H1 (cell line): ENCODE results near the gene SLC15A3. TPM values are rescaled to one million over a fixed set of nuclear protein-coding genes. Genes with fewer than 3 reads are reported as not detected.

Experiments used
- CTCF ChIA-PET: fragments of 300-600 bp; sonication (Branson Sonifier 250); formaldehyde crosslinking; loops from one replicate; lab custom pipeline; 2021; ENCODE audit not compliant: partially characterized antibody; lab: Charles Lee
- POLR2A ChIA-PET: fragments of 300-600 bp; sonication (Branson Sonifier 250); formaldehyde crosslinking; loops from one replicate; lab custom pipeline; 2021; ENCODE audit warnings: inconsistent platforms; ENCODE audit not compliant: partially characterized antibody; lab: Charles Lee
- DNase-seq, 2 experiments: peaks; one replicate each; pipeline versions ENCODE4 v3.0.0 to v3.0.0-alpha.2; 2010 to 2022; ENCODE audit warnings: low spot score in 2 of 2, low read depth in 1 of 2, mixed read lengths in 1 of 2
- FAIRE-seq: peaks from 2 replicates; lab custom pipeline; 2011; peaks lifted over from hg19 to GRCh38; lab: Jason Lieb, UNC
- H2AFZ ChIP-seq: 2 replicates; pipeline ENCODE4 v1.8.1; 2012; ENCODE audit warnings: low read length, inconsistent platforms
- H2AK5ac ChIP-seq: 2 replicates; pipeline ENCODE4 v1.6.1; 2013; ENCODE audit warnings: low read depth, low read length
- H2BK120ac ChIP-seq: replicated peaks from 2 replicates; pipeline ENCODE3; 2013; ENCODE audit warnings: low read depth, low read length, inconsistent platforms
- H2BK12ac ChIP-seq: 2 replicates; pipeline ENCODE4 v1.6.1; 2013; ENCODE audit warnings: low read depth, low read length
- H2BK15ac ChIP-seq: 2 replicates; pipeline ENCODE4 v1.6.1; 2013; ENCODE audit warnings: low read length
- H2BK20ac ChIP-seq: 2 replicates; pipeline ENCODE4 v1.6.1; 2013; ENCODE audit warnings: low read length
- H2BK5ac ChIP-seq: 2 replicates; pipeline ENCODE4 v1.6.1; 2013; ENCODE audit warnings: low read depth, low read length
- H3K14ac ChIP-seq: 2 replicates; pipeline ENCODE4 v1.6.1; 2013; ENCODE audit warnings: inconsistent platforms; ENCODE audit not compliant: insufficient read length
- H3K18ac ChIP-seq: 2 replicates; pipeline ENCODE4 v1.6.1; 2013; ENCODE audit warnings: low read length; ENCODE audit errors: extremely low read depth
- H3K23ac ChIP-seq: 2 replicates; pipeline ENCODE4 v1.6.1; 2013; ENCODE audit warnings: inconsistent platforms; ENCODE audit not compliant: insufficient read length
- H3K23me2 ChIP-seq: 2 replicates; pipeline ENCODE4 v1.6.1; 2013; ENCODE audit warnings: low read depth, low read length
- H3K27ac ChIP-seq: 2 replicates; pipeline ENCODE4 v1.6.1; 2011; ENCODE audit warnings: low read depth, low read length, inconsistent platforms
- H3K27me3 ChIP-seq, 4 experiments: replicated peaks in 1 of 4; 1 replicate in 1 of 4; 2 replicates in 3 of 4; pipeline versions ENCODE4 v1.6.1 to v1.8.1; 2011 to 2013; ENCODE audit warnings: low read length in 3 of 4, mild to moderate bottlenecking in 3 of 4, inconsistent platforms in 2 of 4, mixed read lengths in 2 of 4, moderate library complexity in 1 of 4; ENCODE audit not compliant: control insufficient read depth in 3 of 4, insufficient read depth in 3 of 4; ENCODE audit errors: extremely low read depth in 1 of 4
- H3K36me3 ChIP-seq, 4 experiments: 2 replicates each; pipeline versions ENCODE4 v1.6.1 to v1.8.1; 2011 to 2013; ENCODE audit warnings: mild to moderate bottlenecking in 4 of 4, low read length in 3 of 4, moderate library complexity in 2 of 4, control low read depth in 1 of 4, inconsistent platforms in 1 of 4; ENCODE audit not compliant: insufficient read depth in 4 of 4, control insufficient read depth in 2 of 4
- H3K4ac ChIP-seq: replicated peaks from 2 replicates; pipeline ENCODE3; 2013; ENCODE audit warnings: low read length, low read depth, mixed read lengths, inconsistent platforms; ENCODE audit not compliant: insufficient read length
- H3K4me1 ChIP-seq, 4 experiments: replicated peaks in 1 of 4; 1 replicate in 1 of 4; 2 replicates in 3 of 4; pipeline versions ENCODE4 v1.6.1 to v1.8.1; 2011 to 2013; ENCODE audit warnings: low read length in 3 of 4, inconsistent platforms in 2 of 4, mixed read lengths in 1 of 4; ENCODE audit not compliant: insufficient read depth in 4 of 4, control insufficient read depth in 3 of 4
- H3K4me2 ChIP-seq, 2 experiments: 2 replicates each; pipeline versions ENCODE4 v1.6.1 to v1.8.1; 2011 to 2013; ENCODE audit warnings: low read depth in 2 of 2, low read length in 2 of 2, control low read depth in 1 of 2, inconsistent platforms in 1 of 2, mild to moderate bottlenecking in 1 of 2; ENCODE audit not compliant: insufficient read depth in 1 of 2
- H3K4me3 ChIP-seq, 4 experiments: fragments of 200-600, 300-600 bp in 1 of 4; sonication (generic), shearing (Covaris generic), sonication (Bioruptor Twin) in 1 of 4; 2 replicates each; pipeline versions ENCODE4 v1.5.1 to v1.8.1; 2011 to 2016; ENCODE audit warnings: low read length in 4 of 4, low read depth in 3 of 4, control low read depth in 2 of 4, inconsistent platforms in 2 of 4, mild to moderate bottlenecking in 2 of 4, mixed read lengths in 1 of 4, moderate library complexity in 1 of 4; ENCODE audit not compliant: insufficient read depth in 2 of 4; ENCODE audit errors: extremely low read depth in 1 of 4
- H3K56ac ChIP-seq: replicated peaks from 2 replicates; pipeline ENCODE3; 2013; ENCODE audit warnings: low read depth, mild to moderate bottlenecking, mixed read lengths, low read length, inconsistent platforms; ENCODE audit not compliant: insufficient read length
- H3K79me1 ChIP-seq: 2 replicates; pipeline ENCODE4 v1.6.1; 2013; ENCODE audit warnings: low read depth, low read length, control low read depth
- H3K79me2 ChIP-seq, 2 experiments: 2 replicates each; pipeline versions ENCODE4 v1.6.1 to v1.8.1; 2012 to 2013; ENCODE audit warnings: low read length in 2 of 2, mild to moderate bottlenecking in 2 of 2, inconsistent platforms in 1 of 2; ENCODE audit not compliant: insufficient read depth in 2 of 2, control insufficient read depth in 1 of 2
- H3K9ac ChIP-seq, 4 experiments: replicated peaks in 1 of 4; 1 replicate in 1 of 4; 2 replicates in 3 of 4; pipeline versions ENCODE4 v1.6.1 to v1.8.1; 2011 to 2013; ENCODE audit warnings: low read depth in 3 of 4, low read length in 3 of 4, control low read depth in 2 of 4, mild to moderate bottlenecking in 2 of 4, moderate library complexity in 2 of 4, inconsistent platforms in 1 of 4; ENCODE audit errors: extremely low read depth in 1 of 4
- H3K9me3 ChIP-seq, 2 experiments: 2 replicates each; pipeline versions ENCODE4 v1.6.1 to v1.8.1; 2012 to 2013; ENCODE audit warnings: mild to moderate bottlenecking in 2 of 2, moderate library complexity in 2 of 2, control low read depth in 1 of 2, inconsistent platforms in 1 of 2, low read depth in 1 of 2, low read length in 1 of 2, mixed read lengths in 1 of 2; ENCODE audit not compliant: insufficient read depth in 2 of 2
- H4K20me1 ChIP-seq, 2 experiments: replicated peaks in 1 of 2; 2 replicates each; pipeline versions ENCODE3 to v1.8.1; 2011 to 2013; ENCODE audit warnings: inconsistent platforms in 2 of 2, low read length in 2 of 2, mild to moderate bottlenecking in 1 of 2; ENCODE audit not compliant: insufficient read depth in 2 of 2, control insufficient read depth in 1 of 2
- H4K5ac ChIP-seq: 2 replicates; pipeline ENCODE4 v1.6.1; 2013; ENCODE audit warnings: low read length, low read depth, mixed read lengths, inconsistent platforms; ENCODE audit not compliant: insufficient read length
- H4K8ac ChIP-seq: 2 replicates; pipeline ENCODE4 v1.8.0; 2013; ENCODE audit warnings: mild to moderate bottlenecking, moderate library complexity, low read length, inconsistent platforms; ENCODE audit not compliant: insufficient read depth; ENCODE audit errors: extremely low read depth
- H4K91ac ChIP-seq: replicated peaks from 2 replicates; pipeline ENCODE3; 2013; ENCODE audit warnings: low read length, mixed read lengths, inconsistent platforms; ENCODE audit not compliant: insufficient read length
- BCL11A ChIP-seq, 2 experiments: IDR thresholded peaks; one replicate each; pipeline ENCODE4 v1.6.1; 2011; ENCODE audit warnings: low read depth in 2 of 2, low read length in 2 of 2, mild to moderate bottlenecking in 2 of 2
- BRCA1 ChIP-seq: IDR thresholded peaks from 2 replicates; pipeline ENCODE4 v1.6.1; 2012; ENCODE audit warnings: low read depth, low read length, improper control_type of control experiment
- CHD1 ChIP-seq: IDR thresholded peaks from 2 replicates; pipeline ENCODE4 v1.6.1; 2012; ENCODE audit warnings: low read depth, low read length, improper control_type of control experiment
- E2F6 ChIP-seq: IDR thresholded peaks from 2 replicates; pipeline ENCODE4 v1.6.1; 2012; ENCODE audit warnings: inconsistent platforms
- EZH2 ChIP-seq: fragments of 200-600 bp; sonication (generic); IDR thresholded peaks from 2 replicates; pipeline ENCODE4 v1.7.1; 2012; ENCODE audit warnings: low read depth, mild to moderate bottlenecking, moderate library complexity, low read length, inconsistent platforms; ENCODE audit not compliant: severe bottlenecking
- GTF2F1 ChIP-seq: IDR thresholded peaks from 2 replicates; pipeline ENCODE4 v1.6.1; 2012; ENCODE audit warnings: low read depth, low read length, improper control_type of control experiment, borderline replicate concordance
- RBBP5 ChIP-seq: IDR thresholded peaks from 2 replicates; pipeline ENCODE4 v1.7.1; 2012; ENCODE audit warnings: low read depth, mild to moderate bottlenecking, inconsistent platforms, low read length, moderate library complexity, borderline replicate concordance
- SIN3A ChIP-seq, 2 experiments: IDR thresholded peaks in 1 of 2; conservative IDR thresholded peaks in 1 of 2; 2 replicates each; pipeline ENCODE4 v1.6.1; 2011 to 2012; ENCODE audit warnings: low read length in 2 of 2, improper control_type of control experiment in 1 of 2, low read depth in 1 of 2, mild to moderate bottlenecking in 1 of 2
- SIRT6 ChIP-seq: IDR thresholded peaks from one replicate; pipeline ENCODE4 v1.7.1; 2012; ENCODE audit warnings: low read length, inconsistent platforms
- SP4 ChIP-seq: IDR thresholded peaks from 2 replicates; pipeline ENCODE4 v1.6.1; 2012; ENCODE audit warnings: low read length, inconsistent platforms
- TAF7 ChIP-seq: optimal IDR thresholded peaks from 2 replicates; pipeline ENCODE3; 2011; ENCODE audit warnings: low read depth, mild to moderate bottlenecking, inconsistent platforms, low read length, moderate library complexity, borderline replicate concordance
- WGBS, 2 experiments: shearing (Covaris generic) in 1 of 2; methylation state at CpG; one replicate each; pipeline versions ENCODE4 v1.1.6 to v1.1.7; 2013 to 2015; ENCODE audit warnings: low lambda C conversion rate in 2 of 2, mixed read lengths in 2 of 2, inconsistent platforms in 1 of 2, low coverage in 1 of 2, missing lambda C conversion rate in 1 of 2; ENCODE audit not compliant: insufficient replicate concordance in 2 of 2, insufficient coverage in 1 of 2, insufficient read length in 1 of 2; ENCODE audit errors: extremely low coverage in 1 of 2, missing lambda C conversion rate in 1 of 2; 5-methylcytosine and 5-hydroxymethylcytosine counted together
- polyA plus RNA-seq, 7 experiments: library from polyadenylated mRNA; depleted of rRNA in 3 of 7; stranded (reverse) in 5 of 7; unstranded in 2 of 7; fragments of >200 nt in 5 of 7; fragments of 200-250 nt in 2 of 7; gene quantifications; 1 replicate in 5 of 7; 2 replicates in 1 of 7; 4 replicates in 1 of 7; pipeline versions ENCODE4 v1.2.1 to v1.2.3, GENCODE V29; 2011 to 2013; ENCODE audit warnings: missing spikeins in 2 of 7, mixed read lengths in 2 of 7
- total RNA-seq: library from RNA; stranded (reverse); fragmentation: NEBNext Ultra II Directional; extraction: Animal tissue kit (Norgen Biotek cat#: 25700); gene quantifications from 2 replicates; pipeline ENCODE4 v1.2.1, GENCODE V29; 2021
- TF ChIP-seq, protein P1 (sequence below): IDR thresholded peaks from 2 replicates; pipeline ENCODE4 v1.6.1; 2011; ENCODE audit warnings: low read depth, mild to moderate bottlenecking, low read length; ENCODE audit not compliant: insufficient read depth

SLC15A3 gene
- total and polyA plus RNA-seq, 2 of the 8 experiments (the other 6 are each of a cell fraction or from before 2014, with no cell fraction given), result 25.8 to 31.0 TPM

DNA sequence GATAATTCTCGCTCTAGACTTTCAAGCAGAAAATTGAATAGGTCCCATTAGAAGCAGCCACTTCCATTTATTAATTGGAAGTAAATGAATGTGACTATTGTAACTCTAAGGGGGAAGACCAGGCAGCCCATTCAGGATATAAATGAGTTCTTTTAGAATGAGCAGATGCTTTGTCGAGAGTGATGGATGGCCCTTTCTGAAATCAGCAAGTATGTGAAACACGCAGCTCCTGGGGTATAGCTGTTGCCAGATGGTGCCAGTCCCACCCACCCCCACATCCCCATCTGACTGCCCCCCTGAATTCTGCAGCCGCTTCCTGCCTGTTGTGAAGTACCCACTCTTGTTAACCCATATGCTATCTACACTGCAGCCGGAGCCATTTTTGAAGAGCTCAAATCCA lies 3.7 kb downstream of the SLC15A3 start:
- Histone ChIP-seq H3K4ac (no peak overlapping the region), H3K9ac (no peak overlapping the region), H3K23me2 (peaks cover 15% of the 10 kb centered on the region; the same call in 1 of the 2 replicates), H3K4me2 (peak overlapping the region; percentile 16 to 45; a peak in 1 of 4 replicates), H2BK15ac (peak overlapping the region; percentile 83; the same call in 1 of the 2 replicates), H4K5ac (no peak overlapping the region), H2BK120ac (no peak overlapping the region), H3K18ac (no peak overlapping the region), H2AK5ac (no peak overlapping the region), H3K36me3 (0 out of 8 replicates have a peak, but pooled peaks cover 0 to 2% (median 0%) of the 10 kb centered on the region in 4 experiments), H3K23ac (no peak overlapping the region), H3K4me3 (no peak overlapping the region), H4K91ac (no peak overlapping the region), H2BK20ac (no peak overlapping the region), H3K56ac (no peak overlapping the region), H4K20me1 (peaks cover 0 to 3% of the 10 kb centered on the region in 2 experiments), H2BK12ac (peak overlapping the region; percentile 90; the same call in 1 of the 2 replicates), H3K4me1 (peaks cover 0 to 23% (median 14%) of the 10 kb centered on the region in 4 experiments; a peak in 6 of 7 replicates), H3K14ac (no peak overlapping the region), H2BK5ac (no peak overlapping the region), H3K79me2 (peaks cover 0 to 2% of the 10 kb centered on the region in 2 experiments; a peak in 1 of 4 replicates), H4K8ac (no peak overlapping the region), H3K79me1 (no peaks in the 10 kb centered on the region; the same call in 1 of the 2 replicates), H3K27me3 (peaks cover 0 to 15% (median 7%) of the 10 kb centered on the region in 4 experiments; a peak in 4 of 7 replicates), H3K27ac (no peak overlapping the region), H2AFZ (no peak overlapping the region), H3K9me3 (no peaks in the 10 kb centered on the region)
- WGBS, 2 experiments, result 58% methylated on average over 5 of the region's 5 CpGs; no CpG with 5 or more reads in 1 of the 2 experiments
- DNase-seq (no peak), FAIRE-seq (no peak)
- CTCF ChIA-PET, result interaction anchor here (0.5 to 1.5 kb wide), 8 partner anchors 9 to 1411 kb away, joined by 3 to 5 read pairs (median 3); no protein-coding TSS in a partner anchor
- POLR2A ChIA-PET, result interaction anchor here (0.7 to 2.1 kb wide), 5 partner anchors 15 to 698 kb away, joined by 3 to 4 read pairs (median 3); partner anchors contain the start of genes CCDC86 and TMEM138
- no peak for TF ChIP-seq SIN3A (conservative IDR thresholded peaks at IDR 0.05 in 1 of 2, IDR thresholded peaks at IDR 0.05 in 1 of 2; ENCODE audit: low read depth in 1 of 2, low read length in 2 of 2)
- TF ChIP-seq GTF2F1, result no peak
- no peak for TF ChIP-seq EZH2
- no peak for TF ChIP-seq TAF7
- no peak for TF ChIP-seq SIRT6
- TF ChIP-seq SP4, result no peak
- TF ChIP-seq CHD1, result no peak
- TF ChIP-seq BRCA1, result no peak
- no peak for TF ChIP-seq E2F6
- TF ChIP-seq BCL11A (IDR thresholded peaks at IDR 0.05; ENCODE audit: low read depth in 2 of 2, low read length in 2 of 2), result no peak
- no peak for TF ChIP-seq RBBP5
- TF ChIP-seq, protein P1, sequence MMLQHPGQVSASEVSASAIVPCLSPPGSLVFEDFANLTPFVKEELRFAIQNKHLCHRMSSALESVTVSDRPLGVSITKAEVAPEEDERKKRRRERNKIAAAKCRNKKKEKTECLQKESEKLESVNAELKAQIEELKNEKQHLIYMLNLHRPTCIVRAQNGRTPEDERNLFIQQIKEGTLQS, result no peak
